ENCODE data around the gene TAF11L9. TPM values are rescaled to one million over a fixed set of nuclear protein-coding genes. Genes with fewer than 3 reads are reported as not detected.

Gene TAF11L9
- total RNA-seq = not detected

DNA sequence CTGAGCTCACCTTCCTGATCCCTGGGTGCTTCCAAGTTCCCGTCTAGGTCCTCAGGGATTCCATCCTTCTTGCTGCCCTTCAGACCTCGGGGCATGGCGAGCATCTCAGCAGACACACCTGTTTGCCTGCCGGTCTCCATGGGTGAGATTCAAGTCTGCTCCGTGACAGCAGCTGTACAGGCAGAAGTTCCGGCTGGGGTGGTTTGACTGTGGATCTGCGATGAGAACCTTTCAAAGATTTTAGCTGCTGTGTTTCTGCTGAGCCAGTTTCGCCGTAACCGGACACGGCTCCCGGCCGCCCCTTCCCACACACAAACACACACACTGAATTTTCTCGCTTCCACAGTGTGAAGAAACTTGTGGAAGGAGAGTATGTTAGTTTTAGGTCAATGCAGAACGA is at the start of gene TAF11L9:
Gene TAF11L9, minus strand, starts transcription at position 140 of the 400 bp plus-strand sequence.

DNA sequence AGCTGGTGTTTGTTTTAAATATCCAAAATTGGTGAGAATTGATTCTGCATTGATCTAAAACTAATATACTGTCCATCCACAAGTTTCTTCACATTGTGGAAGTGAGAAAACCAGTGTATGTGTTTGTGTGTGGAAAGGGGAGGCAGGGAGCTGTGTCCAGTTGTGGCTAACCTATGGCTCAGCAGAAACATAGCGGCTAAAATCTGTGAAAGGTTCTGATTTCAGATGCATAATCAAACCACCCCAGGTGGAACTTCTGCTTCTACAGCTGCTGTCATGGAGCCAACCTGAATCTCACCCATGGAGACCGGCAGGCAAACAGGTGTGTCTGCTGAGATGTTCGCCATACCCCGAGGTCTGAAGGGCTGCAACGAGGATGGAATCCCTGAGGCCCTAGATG is 40.0 kb upstream of the TAF11L9 start, which contains the start of gene TAF11L14:
Gene TAF11L14, plus strand, starts transcription at position 301 of the 400 bp plus-strand sequence.

DNA sequence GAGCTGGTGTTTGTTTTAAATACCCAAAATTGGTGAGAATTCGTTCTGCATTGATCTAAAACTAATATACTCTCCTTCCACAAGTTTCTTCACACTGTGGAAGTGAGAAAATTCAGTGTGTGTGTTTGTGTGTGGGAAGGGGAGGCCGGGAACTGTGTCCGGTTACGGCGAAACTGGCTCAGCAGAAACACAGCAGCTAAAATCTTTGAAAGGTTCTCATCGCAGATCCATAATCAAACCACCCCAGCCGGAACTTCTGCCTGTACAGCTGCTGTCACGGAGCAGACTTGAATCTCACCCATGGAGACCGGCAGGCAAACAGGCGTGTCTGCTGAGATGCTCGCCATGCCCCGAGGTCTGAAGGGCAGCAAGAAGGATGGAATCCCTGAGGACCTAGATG is 37.6 kb upstream of the TAF11L9 start, which contains the start of gene TAF11L13:
Gene TAF11L13, plus strand, starts transcription at position 301 of the 400 bp plus-strand sequence.

DNA sequence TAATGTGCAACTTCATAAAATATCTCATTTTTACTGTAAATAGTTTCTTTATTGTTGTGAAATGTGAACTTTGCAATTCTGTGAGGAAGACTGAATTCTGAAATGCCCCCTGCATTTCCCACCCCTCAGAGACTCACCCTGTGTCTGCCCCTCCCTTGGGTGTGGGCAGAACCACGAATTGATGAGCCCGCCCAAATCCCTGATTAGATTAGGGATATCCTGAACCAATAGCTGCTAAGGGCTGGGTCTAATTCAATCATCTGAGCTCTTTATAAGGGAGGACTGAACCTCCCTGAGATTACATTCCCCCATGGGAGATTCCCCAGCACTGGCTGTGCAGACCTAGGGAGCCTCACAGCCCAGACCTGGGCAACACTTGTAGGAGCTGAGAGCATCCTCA is 15.9 kb upstream of the TAF11L9 start, which contains the start of gene TAF11L12:
Gene TAF11L12, plus strand, starts transcription at position 301 of the 400 bp plus-strand sequence.

DNA sequence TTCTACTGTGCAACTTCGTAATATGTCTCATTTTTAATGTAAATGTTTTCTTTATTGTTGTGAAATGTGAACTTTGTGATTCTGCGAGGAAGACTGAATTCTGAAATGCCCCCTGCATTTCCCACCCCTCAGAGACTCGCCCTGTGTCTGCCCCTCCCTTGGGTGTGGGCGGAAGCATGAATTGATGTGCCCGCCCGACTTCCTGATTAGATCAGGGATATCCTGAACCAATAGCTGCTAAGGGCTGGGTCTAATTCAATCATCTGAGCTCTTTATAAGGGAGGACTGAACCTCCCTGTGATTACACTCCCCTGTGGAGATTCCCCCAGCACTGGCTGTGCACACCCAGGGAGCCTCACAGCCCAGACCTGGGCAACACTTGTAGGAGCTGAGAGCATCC is 9.7 kb upstream of the TAF11L9 start, which contains the start of gene TAF11L11:
Gene TAF11L11, plus strand, starts transcription at position 304 of the 400 bp plus-strand sequence.

DNA sequence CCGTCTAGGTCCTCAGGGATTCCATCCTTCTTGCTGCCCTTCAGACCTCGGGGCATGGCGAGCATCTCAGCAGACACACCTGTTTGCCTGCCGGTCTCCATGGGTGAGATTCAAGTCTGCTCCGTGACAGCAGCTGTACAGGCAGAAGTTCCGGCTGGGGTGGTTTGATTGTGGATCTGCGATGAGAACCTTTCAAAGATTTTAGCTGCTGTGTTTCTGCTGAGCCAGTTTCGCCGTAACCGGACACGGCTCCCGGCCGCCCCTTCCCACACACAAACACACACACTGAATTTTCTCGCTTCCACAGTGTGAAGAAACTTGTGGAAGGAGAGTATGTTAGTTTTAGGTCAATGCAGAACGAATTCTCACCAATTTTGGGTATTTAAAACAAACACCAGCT is 3.5 kb upstream of the TAF11L9 start, which contains the start of gene TAF11L10:
Gene TAF11L10, minus strand, starts transcription at position 101 of the 400 bp plus-strand sequence.

DNA sequence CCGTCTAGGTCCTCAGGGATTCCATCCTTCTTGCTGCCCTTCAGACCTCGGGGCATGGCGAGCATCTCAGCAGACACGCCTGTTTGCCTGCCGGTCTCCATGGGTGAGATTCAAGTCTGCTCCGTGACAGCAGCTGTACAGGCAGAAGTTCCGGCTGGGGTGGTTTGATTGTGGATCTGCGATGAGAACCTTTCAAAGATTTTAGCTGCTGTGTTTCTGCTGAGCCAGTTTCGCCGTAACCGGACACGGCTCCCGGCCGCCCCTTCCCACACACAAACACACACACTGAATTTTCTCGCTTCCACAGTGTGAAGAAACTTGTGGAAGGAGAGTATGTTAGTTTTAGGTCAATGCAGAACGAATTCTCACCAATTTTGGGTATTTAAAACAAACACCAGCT is 3.3 kb downstream of the TAF11L9 start, which contains the start of gene TAF11L8:
Gene TAF11L8, minus strand, starts transcription at position 101 of the 400 bp plus-strand sequence.

DNA sequence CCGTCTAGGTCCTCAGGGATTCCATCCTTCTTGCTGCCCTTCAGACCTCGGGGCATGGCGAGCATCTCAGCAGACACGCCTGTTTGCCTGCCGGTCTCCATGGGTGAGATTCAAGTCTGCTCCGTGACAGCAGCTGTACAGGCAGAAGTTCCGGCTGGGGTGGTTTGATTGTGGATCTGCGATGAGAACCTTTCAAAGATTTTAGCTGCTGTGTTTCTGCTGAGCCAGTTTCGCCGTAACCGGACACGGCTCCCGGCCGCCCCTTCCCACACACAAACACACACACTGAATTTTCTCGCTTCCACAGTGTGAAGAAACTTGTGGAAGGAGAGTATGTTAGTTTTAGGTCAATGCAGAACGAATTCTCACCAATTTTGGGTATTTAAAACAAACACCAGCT is 8.5 kb downstream of the TAF11L9 start, which contains the start of gene TAF11L7:
Gene TAF11L7, minus strand, starts transcription at position 101 of the 400 bp plus-strand sequence.

Small RNA genes within 50 kb of the gene (small RNA-seq; reads per million reads assigned to genes)
- gene AC233724.3 (ENCODE audit: low replicate concordance) = not detected
- not detected for gene AC233724.4 (ENCODE audit: low replicate concordance)
- gene AC233724.6 (ENCODE audit: low replicate concordance) = not detected
- gene AC233724.7 (ENCODE audit: low replicate concordance) = not detected

Other genes with a start within 250 kb of the TAF11L9 start
- gene TAF11L2, start 96.2 kb downstream of the TAF11L9 start, total RNA-seq = not detected
- not detected for gene TAF11L3, start 76.0 kb downstream of the TAF11L9 start, total RNA-seq
- not detected for gene TAF11L4, start 72.6 kb downstream of the TAF11L9 start, total RNA-seq
- gene TAF11L5, start 69.2 kb downstream of the TAF11L9 start, total RNA-seq = not detected
- not detected for gene TAF11L6, start 65.7 kb downstream of the TAF11L9 start, total RNA-seq
- gene TAF11L7, start 8.6 kb downstream of the TAF11L9 start, total RNA-seq = not detected
- gene TAF11L8, start 3.4 kb downstream of the TAF11L9 start, total RNA-seq = not detected
- not detected for gene TAF11L10, start 3.4 kb upstream of the TAF11L9 start, total RNA-seq
- not detected for gene TAF11L11, start 9.8 kb upstream of the TAF11L9 start, total RNA-seq
- not detected for gene TAF11L12, start 16.0 kb upstream of the TAF11L9 start, total RNA-seq
- not detected for gene TAF11L13, start 37.7 kb upstream of the TAF11L9 start, total RNA-seq
- gene TAF11L14, start 40.1 kb upstream of the TAF11L9 start, total RNA-seq = not detected